OCI-LY7 (cell line): ENCODE results near the gene CYP2W1. TPM values are rescaled to one million over a fixed set of nuclear protein-coding genes. Genes with fewer than 3 reads are reported as not detected.

ENCODE experiments used
- BruUV-seq: library from RNA; stranded (reverse); fragments of 400-500 nt; replicated peaks from 2 replicates; lab custom pipeline; 2021; lab: Mats Ljungman, UMichigan
- CTCF ChIA-PET: fragments of 300-600 bp; sonication (Branson Sonifier 250); formaldehyde crosslinking; loops from one replicate; lab custom pipeline; 2022; ENCODE audit warnings: antibody characterized with exemption; ENCODE audit not compliant: unreplicated experiment; lab: Charles Lee
- POLR2A ChIA-PET: fragments of 300-600 bp; sonication (Branson Sonifier 250); formaldehyde crosslinking; loops from one replicate; lab custom pipeline; 2022; ENCODE audit warnings: antibody characterized with exemption; lab: Charles Lee
- DNase-seq: peaks from one replicate; pipeline ENCODE4 v3.0.0-alpha.2; 2015; ENCODE audit warnings: low spot score
- H2AFZ ChIP-seq: fragments of 200-600 bp; sonication (generic), shearing (Covaris generic); 2 replicates; pipeline ENCODE4 v1.6.1; 2014; ENCODE audit warnings: mild to moderate bottlenecking, antibody characterized with exemption, low read length, moderate library complexity
- H3K27ac ChIP-seq: fragments of 200-600 bp; sonication (generic); 2 replicates; pipeline ENCODE4 v1.5.1; 2014; ENCODE audit warnings: mixed run types, low read depth, mild to moderate bottlenecking, moderate library complexity, low read length, inconsistent platforms; ENCODE audit not compliant: poor library complexity, severe bottlenecking
- H3K36me3 ChIP-seq: fragments of 200-600 bp; sonication (generic); 2 replicates; pipeline ENCODE4 v1.6.1; 2014; ENCODE audit warnings: mild to moderate bottlenecking, antibody characterized with exemption, low read length, moderate library complexity, mixed read lengths; ENCODE audit not compliant: insufficient read depth
- H3K4me1 ChIP-seq: fragments of 200-600 bp; sonication (generic); 2 replicates; pipeline ENCODE4 v1.5.1; 2014; ENCODE audit warnings: mild to moderate bottlenecking, low read length; ENCODE audit not compliant: insufficient read depth, poor library complexity, severe bottlenecking
- H3K4me2 ChIP-seq: fragments of 200-600 bp; sonication (generic); 2 replicates; pipeline ENCODE4 v1.6.1; 2014; ENCODE audit warnings: mild to moderate bottlenecking, low read length
- H3K4me3 ChIP-seq: fragments of 200-600 bp; sonication (generic); 2 replicates; pipeline ENCODE4 v1.5.1; 2014; ENCODE audit warnings: mild to moderate bottlenecking, low read depth, low read length; ENCODE audit not compliant: poor library complexity, severe bottlenecking
- H3K79me2 ChIP-seq: fragments of 200-600 bp; sonication (generic); 2 replicates; pipeline ENCODE4 v1.6.1; 2016; ENCODE audit warnings: low read depth, mild to moderate bottlenecking, low read length, moderate library complexity, mixed read lengths; ENCODE audit not compliant: insufficient read depth
- H3K9me2 ChIP-seq: fragments of 200-600 bp; sonication (generic); 2 replicates; pipeline ENCODE4 v1.6.1; 2016; ENCODE audit warnings: mild to moderate bottlenecking, low read length, mixed read lengths; ENCODE audit not compliant: insufficient read depth
- H3K9me3 ChIP-seq: fragments of 200-600 bp; sonication (generic); 2 replicates; pipeline ENCODE4 v1.6.1; 2014; ENCODE audit warnings: mild to moderate bottlenecking, mixed run types, low read length, mixed read lengths
- H4K20me1 ChIP-seq: fragments of 200-600 bp; sonication (generic); 2 replicates; pipeline ENCODE4 v1.6.1; 2014; ENCODE audit warnings: mild to moderate bottlenecking, antibody characterized with exemption, low read length, moderate library complexity, mixed read lengths; ENCODE audit not compliant: insufficient read depth
- CTCF ChIP-seq: fragments of 200-600 bp; sonication (generic); conservative IDR thresholded peaks from 2 replicates; pipeline ENCODE4 v1.5.1; 2014; ENCODE audit warnings: mild to moderate bottlenecking, antibody characterized with exemption, low read length, moderate library complexity, mixed read lengths
- EZH2phosphoT487 ChIP-seq: fragments of 200-600 bp; sonication (generic); IDR thresholded peaks from 2 replicates; pipeline ENCODE4 v1.6.1; 2018; ENCODE audit warnings: low read depth, borderline replicate concordance, mild to moderate bottlenecking, mixed run types, antibody characterized with exemption, low read length, moderate library complexity, mixed read lengths
- intact Hi-C: fragments of 100-400 bp; cut with micrococcal nuclease; formaldehyde crosslinking; loops from one replicate; pipeline ENCODE4 v1.10.0; 2022; ENCODE audit not compliant: unreplicated experiment
- total RNA-seq, 2 experiments: library from RNA; depleted of rRNA in 1 of 2; stranded (reverse); fragments of >200 nt in 1 of 2; shearing (Covaris generic) in 1 of 2; gene quantifications; 2 replicates each; pipeline ENCODE4 v1.2.3, GENCODE V29; 2014 to 2022

CYP2W1 gene
- total RNA-seq, 2 experiments from 2014 or later, result 1.3 TPM; not detected in 1

DNA sequence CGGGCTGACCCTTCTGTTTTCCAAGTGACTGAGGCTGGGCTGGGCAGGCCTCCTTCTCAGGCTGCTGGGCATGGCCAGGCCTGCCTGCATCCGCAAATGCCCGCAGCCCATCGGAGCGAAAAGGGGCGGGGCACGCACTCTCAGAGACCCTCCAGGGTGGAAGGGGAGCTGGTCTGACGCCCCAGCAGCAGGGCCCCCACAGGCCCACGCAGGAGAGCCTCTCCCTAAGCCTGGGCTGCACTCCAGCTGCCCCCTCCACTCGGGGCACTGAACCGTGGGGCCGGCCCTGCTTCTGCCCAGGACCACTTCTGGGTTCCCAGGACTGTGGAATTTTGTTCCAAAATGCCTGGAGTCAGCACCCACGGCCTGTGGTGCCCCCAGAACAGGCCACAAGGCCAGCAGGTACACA lies 37.8 kb upstream of the CYP2W1 start:
- CTCF ChIA-PET, result no interaction called here

GRCh38 chr7:945556-946255 lies 37.3 kb upstream of the CYP2W1 start:
- CTCF ChIA-PET, result no interaction called here
- no peak for TF ChIP-seq CTCF
- no peak for TF ChIP-seq EZH2phosphoT487
- Histone ChIP-seq H3K36me3 (no peaks in the 10 kb centered on the region), H3K9me3 (peaks cover 10% of the 10 kb centered on the region), H4K20me1 (no peaks in the 10 kb centered on the region), H3K27ac (no peak overlapping the region), H3K4me2 (no peak overlapping the region), H3K4me3 (no peak overlapping the region), H3K9me2 (no peaks in the 10 kb centered on the region), H3K79me2 (no peaks in the 10 kb centered on the region), H3K4me1 (peaks cover 8% of the 10 kb centered on the region), H2AFZ (no peak overlapping the region)
- no TSS peak for BruUV-seq
- no peak for DNase-seq
- intact Hi-C loops, result no loop called here
- POLR2A ChIA-PET, result no interaction called here

More for the DNA sequence above, 37.8 kb upstream of the CYP2W1 start:
- H3K36me3 ChIP-seq, result no peaks in the 10 kb centered on the region
- no peak overlapping the region for H3K4me3 ChIP-seq
- H2AFZ ChIP-seq, result no peak overlapping the region
- H3K27ac ChIP-seq, result no peak overlapping the region
- TF ChIP-seq EZH2phosphoT487 (no peak), CTCF (no peak)
- no peaks in the 10 kb centered on the region for H3K9me2 ChIP-seq
- peaks cover 8% of the 10 kb centered on the region for H3K4me1 ChIP-seq
- intact Hi-C loops, result no loop called here
- no peak overlapping the region for H3K4me2 ChIP-seq
- POLR2A ChIA-PET, result no interaction called here
- no peaks in the 10 kb centered on the region for H3K79me2 ChIP-seq
- BruUV-seq, result no TSS peak
- H4K20me1 ChIP-seq, result no peaks in the 10 kb centered on the region
- DNase-seq, result no peak
- H3K9me3 ChIP-seq, result peaks cover 15% of the 10 kb centered on the region
